Smooth muscle cell (in vitro differentiated cells): Measurements from ENCODE around the gene ACTN1. TPM values are rescaled to one million over a fixed set of nuclear protein-coding genes. Genes with fewer than 3 reads are reported as not detected.
"Not testable (repeated sequence)": the region's sequence is repeated elsewhere in the genome, so short reads cannot be mapped to it uniquely, and the experiment has no call there.

Source experiments
- DNase-seq: peaks from one replicate; lab custom pipeline; 2025; ENCODE audit not compliant: unreplicated experiment; lab: John Stamatoyannopoulos, UW
- H2AFZ ChIP-seq: fragments of 200-600 bp; sonication (generic); 2 replicates; pipeline ENCODE4 v1.6.0; 2016; ENCODE audit warnings: antibody characterized with exemption, low read depth, mild to moderate bottlenecking
- H3F3A ChIP-seq: fragments of 200-600 bp; sonication (generic); 2 replicates; pipeline ENCODE4 v1.6.0; 2017; ENCODE audit warnings: antibody characterized with exemption, low read depth
- H3K27ac ChIP-seq: fragments of 200-600 bp; sonication (generic); 2 replicates; pipeline ENCODE4 v1.5.1; 2016; ENCODE audit warnings: low read depth, mild to moderate bottlenecking
- H3K27me3 ChIP-seq: fragments of 200-600 bp; sonication (generic); 2 replicates; pipeline ENCODE4 v1.6.1; 2016; ENCODE audit warnings: low read depth, mild to moderate bottlenecking
- H3K36me3 ChIP-seq: fragments of 200-600 bp; sonication (generic); 2 replicates; pipeline ENCODE4 v1.5.1; 2016; ENCODE audit warnings: low read depth
- H3K4me1 ChIP-seq: fragments of 200-600 bp; sonication (generic); 2 replicates; pipeline ENCODE4 v1.5.1; 2016; ENCODE audit warnings: low read depth
- H3K4me2 ChIP-seq: fragments of 200-600 bp; sonication (generic); 2 replicates; pipeline ENCODE4 v1.6.0; 2016; ENCODE audit warnings: mild to moderate bottlenecking
- H3K4me3 ChIP-seq: fragments of 200-600 bp; sonication (generic); 2 replicates; pipeline ENCODE4 v1.5.1; 2016; ENCODE audit warnings: mild to moderate bottlenecking
- H3K79me2 ChIP-seq: fragments of 200-600 bp; sonication (generic); 2 replicates; pipeline ENCODE4 v1.6.0; 2016; ENCODE audit warnings: low read depth, mild to moderate bottlenecking
- H3K9ac ChIP-seq: fragments of 200-600 bp; sonication (generic); 2 replicates; pipeline ENCODE4 v1.6.0; 2016; ENCODE audit warnings: low read depth
- H3K9me3 ChIP-seq: fragments of 200-600 bp; sonication (generic); replicated peaks from 2 replicates; pipeline ENCODE4 v1.5.1; 2016; ENCODE audit warnings: low read depth
- H4K20me1 ChIP-seq: fragments of 200-600 bp; sonication (generic); 2 replicates; pipeline ENCODE4 v1.6.0; 2016; ENCODE audit warnings: low read depth
- CTCF ChIP-seq: fragments of 200-600 bp; sonication (generic); IDR thresholded peaks from 2 replicates; pipeline ENCODE4 v1.5.1; 2017; ENCODE audit warnings: borderline replicate concordance, mild to moderate bottlenecking, antibody characterized with exemption; ENCODE audit not compliant: insufficient read depth, poor library complexity, severe bottlenecking
- WGBS: methylation state at CpG from one replicate; pipeline ENCODE4 v1.1.7; 2016; ENCODE audit warnings: low lambda C conversion rate; 5-methylcytosine and 5-hydroxymethylcytosine counted together
- polyA plus RNA-seq: library from polyadenylated mRNA; unstranded; fragments of >200 nt; fragmentation: Nextera tagmentation; extraction: Ambion mirVana; gene quantifications from 2 replicates; pipeline ENCODE4 v1.2.1, GENCODE V29; 2016
- total RNA-seq: library from RNA; depleted of rRNA; stranded (reverse); fragments of >200 nt; gene quantifications from 2 replicates; pipeline ENCODE4 v1.2.3, GENCODE V29; 2014

Gene ACTN1
- total and polyA plus RNA-seq, 2 experiments from 2014 or later: 422 to 806 TPM

GRCh38 chr14:68975667-68976066, 3.4 kb downstream of the ACTN1 start:
- DNase-seq: no peak
- peak overlapping the region; percentile 90 for H3K4me3 ChIP-seq
- WGBS: 8% methylated on average over 7 of the region's 7 CpGs
- H3K36me3 ChIP-seq: peaks cover 2% of the 10 kb centered on the region
- H3K27ac ChIP-seq: peak overlapping the region; percentile 96
- H3K4me1 ChIP-seq: peaks cover 30% of the 10 kb centered on the region
- no peak overlapping the region for H2AFZ ChIP-seq
- peaks cover 82% of the 10 kb centered on the region for H3K79me2 ChIP-seq
- H3F3A ChIP-seq: peaks cover 28% of the 10 kb centered on the region
- no peaks in the 10 kb centered on the region for H3K27me3 ChIP-seq
- H3K4me2 ChIP-seq: peak overlapping the region; percentile 91
- no peaks in the 10 kb centered on the region for H3K9me3 ChIP-seq
- peaks cover 84% of the 10 kb centered on the region for H4K20me1 ChIP-seq
- TF ChIP-seq CTCF: no peak
- H3K9ac ChIP-seq: peak overlapping the region; percentile 96

GRCh38 chr14:68974759-68975347, 4.2 kb downstream of the ACTN1 start:
- no peak overlapping the region for H2AFZ ChIP-seq
- H3K79me2 ChIP-seq: peaks cover 90% of the 10 kb centered on the region
- no peak for DNase-seq
- peaks cover 92% of the 10 kb centered on the region for H4K20me1 ChIP-seq
- TF ChIP-seq CTCF: no peak
- peaks cover 33% of the 10 kb centered on the region for H3K4me1 ChIP-seq
- H3K27ac ChIP-seq: peak overlapping the region; percentile 96
- peaks cover 2% of the 10 kb centered on the region for H3K36me3 ChIP-seq
- no peaks in the 10 kb centered on the region for H3K9me3 ChIP-seq
- peak overlapping the region; percentile 90 for H3K4me3 ChIP-seq
- WGBS: 77% methylated on average over 6 of the region's 6 CpGs
- H3F3A ChIP-seq: peaks cover 23% of the 10 kb centered on the region
- peak overlapping the region; percentile 91 for H3K4me2 ChIP-seq
- no peaks in the 10 kb centered on the region for H3K27me3 ChIP-seq
- H3K9ac ChIP-seq: peak overlapping the region; percentile 49

GRCh38 chr14:68973639-68974038, 5.5 kb downstream of the ACTN1 start:
- no peak for TF ChIP-seq CTCF
- no peak for DNase-seq
- no peaks in the 10 kb centered on the region for H3K9me3 ChIP-seq
- H3K36me3 ChIP-seq: peaks cover 2% of the 10 kb centered on the region
- H3K4me3 ChIP-seq: no peak overlapping the region
- H3K79me2 ChIP-seq: peaks cover 99% of the 10 kb centered on the region
- H4K20me1 ChIP-seq: peaks cover 100% of the 10 kb centered on the region
- peaks cover 35% of the 10 kb centered on the region for H3K4me1 ChIP-seq
- H3K27ac ChIP-seq: peak overlapping the region; percentile 96
- H3K4me2 ChIP-seq: peak overlapping the region; percentile 91
- peaks cover 28% of the 10 kb centered on the region for H3F3A ChIP-seq
- H3K27me3 ChIP-seq: no peaks in the 10 kb centered on the region
- no peak overlapping the region for H3K9ac ChIP-seq
- 99% methylated on average over 5 of the region's 5 CpGs for WGBS
- H2AFZ ChIP-seq: no peak overlapping the region

- peaks cover 35% of the 10 kb centered on the region for H3K4me1 ChIP-seq
- H2AFZ ChIP-seq, H3K4me3 ChIP-seq, H3K36me3 ChIP-seq, H3K9me3 ChIP-seq, H3K9ac ChIP-seq, DNase-seq, H3K27me3 ChIP-seq: not testable (repeated sequence)
- H3K4me2 ChIP-seq: peak overlapping the region; percentile 91
- 82% methylated on average over 6 of the region's 6 CpGs for WGBS
- H3K27ac ChIP-seq: peak overlapping the region; percentile 96
- peaks cover 28% of the 10 kb centered on the region for H3F3A ChIP-seq
- H3K79me2 ChIP-seq: peaks cover 99% of the 10 kb centered on the region
- H4K20me1 ChIP-seq: peaks cover 100% of the 10 kb centered on the region
Observed at GRCh38 chr14:68973219-68973565, 5.9 kb downstream of the ACTN1 start.
